ENCODE measurements around the gene WDR54.
A peak's percentile ranks its signal among the peaks of the same experiment; 100 is the strongest.
"Not testable (repeated sequence)": the region's sequence is repeated elsewhere in the genome, so short reads cannot be mapped to it uniquely, and the experiment has no call there.

Gene WDR54

DNA sequence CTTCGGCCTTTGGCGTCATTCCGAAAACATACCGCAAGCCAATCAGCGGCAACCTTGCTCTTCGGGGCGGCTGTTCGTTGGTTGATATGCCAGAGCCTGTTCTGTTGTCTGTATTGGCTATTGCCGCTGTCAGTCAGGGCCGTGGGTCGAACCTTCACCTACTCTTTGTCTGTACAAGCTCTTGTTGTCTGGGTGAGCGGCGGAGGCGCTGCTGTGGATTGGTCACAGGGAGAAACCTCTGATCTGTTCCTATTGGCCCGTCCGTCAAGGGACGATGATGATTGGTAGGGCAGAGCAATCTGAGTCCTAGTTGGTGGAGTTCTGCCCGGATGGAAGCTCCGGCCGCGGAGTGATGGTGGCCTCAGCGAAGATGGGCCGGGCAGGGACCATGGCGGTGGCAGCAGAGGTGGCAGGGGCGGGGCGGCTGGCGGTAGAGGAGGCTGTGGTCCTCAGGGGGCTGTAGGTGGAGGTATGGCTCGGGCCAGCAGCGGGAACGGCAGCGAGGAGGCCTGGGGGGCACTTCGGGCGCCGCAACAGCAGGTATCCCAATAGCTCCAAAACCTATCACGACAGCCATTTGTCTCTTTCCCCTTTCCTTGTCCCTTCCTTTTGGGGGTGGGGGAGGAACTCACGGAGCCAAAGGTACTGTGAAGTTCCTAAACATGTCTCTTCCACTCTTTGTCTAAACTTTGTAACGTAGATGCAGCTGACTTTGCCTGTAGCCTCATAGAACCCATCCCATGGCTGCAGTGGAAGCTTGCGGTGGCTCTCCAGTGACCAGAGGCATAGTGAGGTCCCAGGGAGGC lies 36.8 kb downstream of the WDR54 start, which contains the start of gene WBP1:
Gene WBP1 (plus strand): TSS at position 307 of the 806 bp plus-strand sequence. CDS start 165 bp downstream, at position 472.
- peak; percentile 100 for DNase-seq

DNA sequence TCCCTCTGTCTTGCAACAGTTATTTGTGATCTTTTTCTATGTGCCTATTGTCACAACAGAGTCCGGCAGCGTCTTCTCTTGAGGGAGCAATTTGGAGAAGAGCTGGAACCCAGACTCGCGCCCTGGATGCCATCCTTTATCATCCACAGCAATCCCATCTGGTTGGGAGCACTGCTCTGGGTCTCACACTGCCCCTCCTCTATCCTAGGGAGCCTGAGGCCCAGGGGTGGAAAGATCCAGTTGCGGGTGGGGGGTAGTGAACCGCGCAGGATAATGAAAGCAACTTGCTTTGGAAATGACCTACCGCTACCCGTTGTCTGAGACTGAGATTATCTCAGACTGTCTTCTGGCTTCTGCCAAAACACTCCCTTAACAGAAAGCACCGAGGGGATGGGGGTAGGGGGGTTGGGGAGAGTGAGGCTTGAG lies 37.4 kb downstream of the WDR54 start:
- no peak for DNase-seq

DNA sequence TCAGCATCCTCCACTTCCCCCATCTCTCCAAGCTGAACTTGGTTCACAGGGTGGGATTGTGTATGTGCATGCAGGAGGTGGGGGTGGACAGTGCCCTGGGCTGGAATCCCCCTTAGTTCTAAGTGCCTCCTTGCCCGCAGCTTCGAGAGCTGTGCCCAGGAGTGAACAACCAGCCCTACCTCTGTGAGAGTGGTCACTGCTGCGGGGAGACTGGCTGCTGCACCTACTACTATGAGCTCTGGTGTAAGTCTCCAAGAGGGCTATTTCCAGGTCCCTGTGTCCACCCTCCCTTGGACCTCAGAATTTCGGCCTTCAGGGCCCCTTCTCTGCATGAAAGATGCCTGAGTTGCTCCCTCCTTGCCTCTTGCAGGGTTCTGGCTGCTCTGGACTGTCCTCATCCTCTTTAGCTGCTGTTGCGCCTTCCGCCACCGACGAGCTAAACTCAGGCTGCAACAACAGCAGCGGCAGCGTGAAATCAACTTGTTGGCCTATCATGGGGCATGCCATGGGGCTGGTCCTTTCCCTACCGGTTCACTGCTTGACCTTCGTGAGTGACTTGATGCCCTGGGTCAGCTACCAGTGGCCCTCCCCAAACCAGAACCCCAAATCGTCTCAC lies 38.1 kb downstream of the WDR54 start:
- DNase-seq: not testable (repeated sequence)

DNA sequence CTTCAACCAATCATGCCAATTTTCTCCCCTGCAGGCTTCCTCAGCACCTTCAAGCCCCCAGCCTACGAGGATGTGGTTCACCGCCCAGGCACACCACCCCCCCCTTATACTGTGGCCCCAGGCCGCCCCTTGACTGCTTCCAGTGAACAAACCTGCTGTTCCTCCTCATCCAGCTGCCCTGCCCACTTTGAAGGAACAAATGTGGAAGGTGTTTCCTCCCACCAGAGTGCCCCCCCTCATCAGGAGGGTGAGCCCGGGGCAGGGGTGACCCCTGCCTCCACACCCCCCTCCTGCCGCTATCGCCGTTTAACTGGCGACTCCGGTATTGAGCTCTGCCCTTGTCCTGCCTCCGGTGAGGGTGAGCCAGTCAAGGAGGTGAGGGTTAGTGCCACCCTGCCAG lies 38.7 kb downstream of the WDR54 start:
- not testable (repeated sequence) for DNase-seq

DNA sequence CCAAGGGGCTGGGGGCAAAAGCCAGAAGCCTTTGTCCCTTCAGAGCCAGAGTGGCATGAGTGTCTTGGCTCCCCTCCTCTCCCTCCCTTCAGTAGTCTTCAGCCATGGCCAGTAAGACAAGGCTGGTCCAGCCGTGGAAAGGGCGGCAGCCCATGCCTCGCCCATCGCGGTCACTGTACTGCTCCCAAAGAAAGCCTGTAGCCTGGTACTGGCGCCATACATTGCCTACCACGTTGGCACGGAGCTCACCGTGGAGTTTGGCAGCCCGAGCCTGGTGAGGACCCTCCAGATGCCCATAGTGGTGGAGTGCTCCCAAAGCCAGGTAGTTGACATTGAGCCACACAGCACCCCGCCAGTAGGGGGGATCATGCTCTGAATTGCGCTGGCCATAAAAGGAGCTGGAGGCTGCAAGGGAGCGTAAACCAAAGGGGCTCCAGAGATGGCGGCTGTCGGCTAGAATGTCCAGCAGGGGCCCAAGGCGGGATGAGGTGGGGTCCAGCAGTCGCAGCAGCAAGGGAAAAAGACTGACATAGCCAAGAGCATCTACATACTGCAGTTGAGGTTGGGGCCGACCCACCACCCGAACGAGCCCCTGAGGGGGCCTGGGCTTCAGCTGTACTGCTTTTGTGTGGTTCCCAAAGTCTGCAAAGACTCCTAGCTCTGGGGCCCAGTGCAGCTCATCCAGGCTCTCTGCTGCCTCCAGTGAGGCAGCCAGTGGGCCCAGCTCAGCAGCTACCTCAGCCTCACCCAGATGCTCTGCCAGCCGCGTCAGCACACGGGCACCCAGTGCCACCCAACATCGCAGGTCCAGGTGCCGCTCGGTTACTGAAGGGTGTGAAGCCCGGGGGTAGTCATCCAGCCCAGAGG lies 39.9 kb downstream of the WDR54 start:
- no peak for DNase-seq

DNA sequence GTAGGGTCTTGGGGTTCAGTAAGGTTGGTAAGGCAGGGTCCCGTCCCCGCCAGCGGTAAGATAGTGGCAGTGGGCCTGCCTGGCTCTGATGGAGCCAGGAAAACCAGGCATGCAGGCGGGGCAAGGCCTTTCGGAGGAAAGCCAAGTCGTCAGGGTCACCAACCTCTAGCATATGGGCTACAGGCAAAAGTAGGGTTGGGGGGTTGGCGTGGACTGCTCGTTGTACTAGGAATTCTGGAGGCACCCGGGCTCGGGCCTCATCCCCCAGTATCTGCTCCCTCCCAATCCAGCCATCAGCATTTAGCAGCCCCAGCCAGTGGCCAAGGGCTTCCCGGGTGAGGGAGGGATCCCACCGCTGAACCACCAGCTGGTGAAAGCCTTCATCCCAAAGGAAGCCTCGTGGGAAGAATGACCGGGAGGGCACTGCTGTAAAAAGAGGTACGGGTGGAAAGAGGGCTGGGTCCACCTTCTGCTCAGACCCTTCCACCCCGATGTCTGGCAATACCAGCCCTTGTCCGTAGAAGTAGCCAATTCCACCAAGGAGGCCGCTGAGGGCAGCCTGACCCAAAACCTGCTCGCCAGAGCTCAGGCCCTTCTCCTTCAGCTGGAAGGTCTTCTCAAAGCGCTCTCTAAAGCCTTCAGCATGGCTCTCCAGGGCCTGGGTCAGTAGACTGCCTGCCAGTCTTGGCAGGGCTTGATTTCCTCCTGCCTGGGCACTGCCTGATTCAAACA lies 40.7 kb downstream of the WDR54 start:
- no peak for DNase-seq

DNA sequence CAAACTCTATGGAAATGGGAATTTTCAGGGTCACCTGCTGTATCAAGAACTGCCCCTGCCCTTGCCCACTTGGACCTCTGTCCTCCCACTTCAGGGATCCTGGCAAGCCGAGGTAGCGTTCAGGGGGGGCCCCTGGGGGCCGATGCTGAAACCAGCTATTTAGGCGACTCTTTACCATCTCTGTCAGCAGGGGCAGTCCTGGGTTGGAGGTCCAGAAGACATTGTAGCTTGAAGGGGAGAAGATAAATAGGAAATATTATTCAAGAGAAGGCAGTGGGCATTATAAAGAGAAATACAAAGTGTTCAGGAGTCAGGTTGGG lies 41.2 kb downstream of the WDR54 start:
- DNase-seq: no peak

DNA sequence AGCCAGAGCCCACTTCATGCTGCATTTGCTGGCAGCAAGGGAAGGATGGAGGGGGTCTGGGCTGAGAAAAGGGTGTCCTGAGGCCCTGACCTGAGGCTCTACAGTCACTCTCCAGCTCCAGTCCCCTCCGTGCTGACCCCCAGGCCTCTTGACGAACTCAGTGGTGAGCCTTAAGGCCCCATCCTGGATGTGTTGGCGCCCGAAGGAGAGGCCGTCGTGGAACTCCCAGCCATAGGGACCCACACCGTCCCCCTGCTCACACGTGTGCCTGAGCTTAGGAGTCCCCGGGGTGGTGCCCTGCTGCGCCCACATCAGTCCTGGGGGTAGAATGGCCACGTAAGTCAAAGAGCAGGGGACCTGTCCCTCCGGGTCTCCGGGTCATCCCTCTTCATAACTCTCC lies 42.9 kb downstream of the WDR54 start:
- DNase-seq: no peak

DNA sequence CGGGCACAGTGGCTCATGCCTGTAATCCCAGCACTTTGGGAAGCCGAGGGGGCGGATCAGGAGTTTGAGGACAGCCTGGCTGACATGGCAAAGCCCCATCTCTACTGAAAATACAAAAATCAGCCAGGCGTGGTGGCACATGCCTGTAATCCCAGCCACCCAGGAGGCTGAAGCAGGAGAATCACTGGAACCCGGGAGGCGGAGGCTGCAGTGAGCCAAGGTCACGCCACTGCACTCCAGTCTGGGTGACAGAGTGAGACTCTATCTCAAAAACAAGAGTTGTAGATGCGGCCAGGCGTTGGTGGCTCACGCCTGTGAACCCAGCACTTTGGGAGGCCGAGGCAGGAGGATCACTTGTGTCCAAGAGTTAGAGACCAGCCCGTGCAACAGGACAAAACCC lies 49.2 kb downstream of the WDR54 start:
- not testable (repeated sequence) for DNase-seq

DNA sequence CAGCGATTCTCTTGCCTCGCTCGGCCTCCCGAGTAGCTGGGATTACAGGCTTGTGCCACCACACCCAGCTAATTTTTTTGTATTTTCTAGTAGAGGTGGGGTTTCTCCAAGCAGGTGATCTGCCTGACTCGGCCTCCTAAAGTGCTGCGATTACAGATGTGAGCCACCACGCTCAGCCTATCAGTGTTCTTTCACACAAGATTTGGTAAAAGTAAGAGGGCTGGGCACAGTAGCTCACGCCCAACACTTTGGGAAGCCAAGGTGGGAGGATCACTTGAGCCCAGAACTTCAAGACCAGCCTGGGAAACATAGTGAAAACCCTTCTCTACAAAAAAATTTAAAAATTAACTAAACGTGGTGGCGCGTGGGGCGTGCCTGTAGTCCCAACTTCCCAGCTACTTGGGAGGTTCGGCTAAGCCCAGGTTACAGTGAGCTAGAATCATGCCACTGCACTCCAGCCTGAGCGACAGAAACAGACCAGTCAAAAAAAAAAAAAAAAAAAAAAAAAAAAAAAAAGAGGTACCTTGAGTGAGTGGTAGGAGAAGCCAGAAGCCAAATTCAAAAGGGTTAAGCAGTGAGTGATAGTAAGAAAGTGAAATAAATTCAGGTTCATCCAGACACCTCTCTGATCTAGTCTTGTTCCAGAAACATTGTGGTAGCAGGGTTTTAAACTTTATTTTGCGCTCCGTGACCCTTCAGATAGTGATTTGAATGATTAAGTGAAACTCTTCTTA lies 50.0 kb downstream of the WDR54 start:
- DNase-seq: no peak

DNA sequence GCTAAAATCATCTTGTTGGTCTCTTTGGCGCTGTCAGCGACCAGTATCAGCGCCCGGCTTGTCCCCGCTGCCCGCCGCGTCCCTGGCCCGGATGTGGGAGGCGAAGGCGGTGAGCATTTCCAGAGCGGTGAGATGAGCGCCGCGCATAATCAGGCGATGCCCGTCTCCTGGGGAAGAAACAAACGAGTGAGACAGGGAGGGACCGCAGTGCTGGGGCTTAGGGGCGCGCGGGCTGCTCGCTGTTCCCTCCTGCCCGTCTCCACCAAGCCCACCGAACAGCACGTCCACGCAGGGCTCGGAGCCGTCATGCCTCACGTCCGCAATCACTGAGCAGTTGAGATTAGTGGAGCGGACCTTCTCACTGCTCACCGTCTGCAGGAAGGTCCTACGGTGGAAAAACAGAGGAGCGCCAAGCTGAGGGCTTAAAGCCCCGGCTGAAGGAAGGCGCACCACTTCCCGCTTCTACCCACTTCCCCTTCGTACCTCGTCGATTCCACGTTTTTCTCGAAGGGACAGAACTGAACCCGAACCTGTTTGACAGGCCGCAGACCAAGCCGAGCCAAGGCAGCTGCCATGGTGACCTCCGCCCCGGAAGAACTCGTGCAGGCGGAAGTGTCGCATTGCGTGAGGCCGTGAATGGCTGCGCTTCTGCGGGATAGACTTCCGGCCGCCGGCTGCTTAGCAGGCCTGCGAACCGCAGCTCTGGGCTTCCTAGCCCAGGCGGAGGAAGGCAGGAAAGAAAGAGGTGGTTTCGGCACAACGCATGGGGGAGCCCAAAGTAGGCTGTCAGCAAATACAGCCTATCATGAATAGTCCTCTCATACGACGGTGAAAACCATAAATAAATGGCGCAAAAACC lies 50.8 kb downstream of the WDR54 start, which contains the start of gene MRPL53:
Gene MRPL53 (minus strand): TSS at position 595 of the 859 bp plus-strand sequence. CDS start 20 bp downstream, at position 575.
- DNase-seq: peak; percentile 88 to 95

DNA sequence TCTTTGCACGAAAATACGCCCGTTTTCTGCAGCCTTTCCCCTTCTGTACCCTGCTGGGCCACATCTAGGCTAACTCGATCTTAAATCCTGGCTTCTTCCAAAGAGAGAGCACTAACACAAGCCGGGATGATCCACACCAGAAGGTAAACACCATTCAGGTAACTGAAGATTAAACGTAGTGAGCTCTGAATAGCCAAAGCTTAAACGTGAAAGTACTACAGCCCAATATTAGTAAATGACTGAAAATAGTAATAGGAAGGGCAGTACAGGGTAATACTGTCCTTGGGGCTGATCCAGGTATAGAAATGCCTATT lies 51.4 kb downstream of the WDR54 start:
- DNase-seq: no peak

DNA sequence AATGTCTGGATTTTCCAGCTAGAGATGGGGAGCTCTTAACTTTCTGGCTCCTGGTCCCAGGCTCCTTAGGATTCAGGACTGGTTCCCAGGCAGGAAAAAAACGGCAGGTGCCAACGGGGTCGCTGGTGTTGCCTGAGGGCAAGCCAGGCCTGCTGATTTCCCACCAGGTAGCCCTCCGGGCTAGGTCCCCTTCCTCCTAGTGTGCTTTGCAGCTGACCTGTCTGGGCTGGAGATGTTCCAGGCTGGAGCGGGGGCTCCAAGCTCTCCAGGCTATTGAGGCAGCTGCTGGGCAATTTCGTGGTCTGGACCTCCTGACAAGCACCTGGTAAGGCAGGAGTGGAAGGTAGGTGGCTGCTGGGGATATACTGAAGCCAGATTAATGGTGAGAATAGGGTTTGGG lies 53.0 kb downstream of the WDR54 start:
- no peak for DNase-seq

DNA sequence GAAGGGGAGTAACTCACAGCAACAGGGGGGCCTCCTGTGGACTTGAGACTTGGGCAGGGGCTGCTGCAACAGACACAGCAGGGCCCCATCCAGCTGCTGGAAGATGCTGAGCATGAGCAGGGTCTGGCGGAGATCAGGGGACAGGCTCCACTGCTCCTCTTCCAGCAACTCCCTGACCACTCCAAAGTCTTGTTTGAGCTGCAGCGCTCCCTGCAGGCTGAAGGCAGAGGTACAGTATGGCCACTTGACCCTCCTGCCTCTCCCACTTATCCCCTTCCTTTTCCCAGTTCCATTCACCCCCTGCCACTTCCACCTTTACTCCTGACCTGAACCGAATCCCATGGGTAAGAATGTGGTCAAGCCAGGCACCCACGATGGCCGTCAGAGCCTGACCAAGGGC lies 53.4 kb downstream of the WDR54 start:
- no peak for DNase-seq

All from inflammatory macrophage treated with lipopolysaccharide for 1 hour (primary cell).